Retinal pigment epithelial cell (primary cell): Measurements from ENCODE around the gene ALX4.

ENCODE experiments used
- DNase-seq: peaks from one replicate; pipeline ENCODE4 v3.0.0-alpha.2; 2010; ENCODE audit warnings: low read depth
- H3K4me3 ChIP-seq: 2 replicates; pipeline ENCODE4 v1.5.1; 2011; ENCODE audit warnings: mild to moderate bottlenecking, low read length, control low read depth, moderate library complexity
- TF ChIP-seq, protein P1 (sequence below): conservative IDR thresholded peaks from 2 replicates; pipeline ENCODE4 v1.5.1; 2011; ENCODE audit warnings: low read depth, low read length, control low read depth, inconsistent platforms

ALX4 gene

DNA sequence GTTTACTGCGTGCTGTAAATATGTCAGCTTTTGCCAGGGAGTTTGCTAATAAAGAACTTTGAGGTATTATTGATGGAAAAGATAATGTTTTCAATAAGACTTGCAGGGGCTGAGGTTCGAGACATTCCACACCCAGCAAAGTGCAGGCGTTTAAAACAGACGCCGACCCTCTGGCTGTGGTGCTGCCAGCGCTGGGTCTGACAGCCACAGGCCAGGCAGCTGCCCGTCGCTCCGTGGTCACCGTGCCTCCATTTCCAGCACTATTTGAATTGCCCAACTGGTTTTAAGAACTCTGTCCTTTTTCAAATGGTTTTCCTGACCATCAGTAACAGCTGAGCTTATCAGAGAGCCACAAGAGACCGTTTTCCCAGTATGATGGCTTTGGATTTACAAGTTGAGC is 28.1 kb upstream of the ALX4 start:
- DNase-seq = no peak
- TF ChIP-seq, protein P1, sequence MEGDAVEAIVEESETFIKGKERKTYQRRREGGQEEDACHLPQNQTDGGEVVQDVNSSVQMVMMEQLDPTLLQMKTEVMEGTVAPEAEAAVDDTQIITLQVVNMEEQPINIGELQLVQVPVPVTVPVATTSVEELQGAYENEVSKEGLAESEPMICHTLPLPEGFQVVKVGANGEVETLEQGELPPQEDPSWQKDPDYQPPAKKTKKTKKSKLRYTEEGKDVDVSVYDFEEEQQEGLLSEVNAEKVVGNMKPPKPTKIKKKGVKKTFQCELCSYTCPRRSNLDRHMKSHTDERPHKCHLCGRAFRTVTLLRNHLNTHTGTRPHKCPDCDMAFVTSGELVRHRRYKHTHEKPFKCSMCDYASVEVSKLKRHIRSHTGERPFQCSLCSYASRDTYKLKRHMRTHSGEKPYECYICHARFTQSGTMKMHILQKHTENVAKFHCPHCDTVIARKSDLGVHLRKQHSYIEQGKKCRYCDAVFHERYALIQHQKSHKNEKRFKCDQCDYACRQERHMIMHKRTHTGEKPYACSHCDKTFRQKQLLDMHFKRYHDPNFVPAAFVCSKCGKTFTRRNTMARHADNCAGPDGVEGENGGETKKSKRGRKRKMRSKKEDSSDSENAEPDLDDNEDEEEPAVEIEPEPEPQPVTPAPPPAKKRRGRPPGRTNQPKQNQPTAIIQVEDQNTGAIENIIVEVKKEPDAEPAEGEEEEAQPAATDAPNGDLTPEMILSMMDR = no peak
- H3K4me3 ChIP-seq = no peak overlapping the region

DNA sequence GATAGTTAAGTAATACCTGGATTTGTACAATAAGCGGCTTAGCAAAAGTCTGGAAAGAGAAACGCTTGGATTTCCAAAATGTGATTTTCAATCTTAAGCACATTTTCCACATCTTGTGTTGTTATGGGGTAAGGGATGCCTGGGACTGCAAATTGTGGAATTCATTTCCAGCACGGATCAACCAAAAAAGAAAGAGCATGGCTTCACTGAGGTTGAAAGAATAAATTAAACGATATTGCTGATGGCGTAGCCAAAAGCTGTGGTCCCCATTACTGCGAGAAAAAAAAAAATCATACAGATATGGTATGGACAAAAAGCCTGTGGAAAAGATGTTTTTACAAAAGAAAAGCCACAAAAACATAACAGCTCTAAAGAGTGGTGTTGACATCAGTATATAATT is 26.0 kb upstream of the ALX4 start:
- DNase-seq = no peak
- TF ChIP-seq, protein P1 = no peak
- no peak overlapping the region for H3K4me3 ChIP-seq

DNA sequence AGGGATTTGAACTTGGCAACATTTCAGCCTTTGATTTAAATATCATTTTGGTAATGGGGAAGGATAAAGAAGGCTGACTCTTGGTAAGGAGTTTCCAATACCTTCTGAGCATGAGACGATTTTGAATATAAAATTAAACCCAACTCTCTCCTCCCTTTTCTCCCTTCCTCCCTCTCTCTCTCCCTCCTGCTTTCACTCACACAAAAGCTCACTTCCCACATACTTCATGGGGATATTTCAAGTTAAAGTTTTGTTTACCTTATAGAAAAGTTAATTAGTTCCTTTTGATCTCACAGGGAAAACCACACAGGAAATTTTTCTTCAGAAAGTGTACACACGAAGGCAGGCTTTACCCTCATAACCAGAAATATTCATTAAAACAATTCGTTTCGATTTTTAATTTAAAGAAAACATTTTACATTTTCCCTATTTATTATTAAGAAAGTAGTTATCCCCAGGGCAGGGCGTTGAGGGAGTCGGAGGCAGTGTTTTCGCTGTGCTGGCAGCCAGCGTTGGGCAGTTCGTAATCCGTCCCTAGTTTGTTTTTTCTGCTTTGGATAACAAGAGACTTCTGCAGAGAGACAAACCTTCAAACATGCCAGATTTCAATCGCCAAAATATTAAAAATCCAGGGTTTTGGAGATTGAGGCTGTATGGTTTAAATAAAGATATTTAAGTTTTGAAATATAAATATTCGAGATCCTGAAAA is 25.3 kb upstream of the ALX4 start:
- TF ChIP-seq, protein P1 = no peak
- DNase-seq = no peak
- no peak overlapping the region for H3K4me3 ChIP-seq

DNA sequence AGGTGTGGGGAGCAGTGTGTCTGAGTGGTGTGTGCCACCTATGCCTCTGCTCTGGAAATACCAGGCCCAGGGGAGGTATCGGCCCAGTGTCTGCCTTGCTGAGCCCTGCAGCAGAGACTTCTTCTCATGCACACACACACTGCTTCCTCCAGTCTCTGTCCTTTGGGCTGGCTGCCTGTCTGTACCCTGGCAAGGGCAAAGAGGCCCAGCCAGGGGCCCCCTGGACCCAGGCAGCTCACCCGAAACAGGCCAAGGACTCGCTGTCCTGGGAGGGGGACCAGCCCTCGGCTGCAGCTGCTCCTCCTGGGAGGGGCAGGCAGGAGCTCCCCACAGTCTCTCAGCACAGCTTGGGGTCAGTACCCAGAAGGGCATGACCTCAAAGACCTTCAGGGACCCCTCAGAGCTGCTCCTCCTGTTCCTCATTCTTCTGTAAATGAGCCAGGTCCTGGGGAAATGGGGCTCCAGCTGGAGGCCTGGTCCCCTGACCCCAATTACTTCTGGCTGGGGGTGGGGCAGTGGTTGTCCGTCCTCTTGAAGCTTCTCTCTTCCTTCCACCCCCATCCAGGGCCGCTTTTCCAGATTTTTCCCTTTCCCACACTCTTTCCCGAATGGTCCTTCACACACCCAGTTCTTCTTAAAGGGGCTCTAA is 24.5 kb upstream of the ALX4 start:
- TF ChIP-seq, protein P1 = no peak
- no peak for DNase-seq
- H3K4me3 ChIP-seq = no peak overlapping the region

DNA sequence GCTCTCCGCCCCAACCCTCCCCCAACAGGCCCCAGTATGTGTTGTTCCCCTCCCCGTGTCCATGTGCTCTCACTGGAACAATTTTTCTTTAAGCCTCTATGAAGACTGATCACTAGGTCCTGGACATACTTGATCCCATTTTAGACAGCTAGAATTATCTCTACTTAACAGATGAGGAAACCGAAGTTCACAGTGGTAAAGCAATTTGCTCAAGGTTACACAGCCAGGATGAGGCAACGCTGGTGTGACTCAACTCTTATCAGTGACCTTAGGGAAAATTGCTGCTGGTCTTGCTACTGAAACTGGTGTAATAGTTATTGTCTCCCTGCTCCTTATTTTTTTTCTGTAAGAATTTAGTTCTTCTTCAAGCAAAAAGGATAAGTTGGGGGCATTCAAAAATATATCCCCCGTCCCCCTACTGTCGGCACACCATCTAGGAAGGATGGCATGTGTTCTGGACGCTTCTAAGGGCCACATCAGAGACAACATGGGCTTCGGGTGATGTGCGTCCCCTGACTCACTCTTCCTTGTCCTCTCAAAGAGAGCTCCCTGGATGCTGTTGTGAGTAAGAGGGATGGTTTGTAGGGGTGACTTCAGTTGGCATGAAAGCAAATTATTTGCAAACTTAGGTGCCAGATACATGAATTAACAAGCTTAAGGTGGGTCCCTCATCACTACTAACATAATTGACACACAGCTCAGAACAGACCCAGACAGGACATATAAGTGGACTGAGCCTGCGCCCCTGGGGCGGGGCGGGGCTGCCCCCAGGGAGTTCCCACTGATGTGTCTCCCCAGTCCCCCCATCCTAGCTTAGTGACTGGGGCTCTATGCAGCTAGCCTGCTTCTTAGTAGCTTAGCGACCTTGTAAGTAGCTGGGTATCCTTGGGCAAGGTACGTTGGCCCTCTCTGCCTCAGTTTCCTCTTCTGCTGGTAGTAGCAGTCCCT is 23.6 kb upstream of the ALX4 start:
- TF ChIP-seq, protein P1 = no peak
- no peak for DNase-seq
- no peak overlapping the region for H3K4me3 ChIP-seq

DNA sequence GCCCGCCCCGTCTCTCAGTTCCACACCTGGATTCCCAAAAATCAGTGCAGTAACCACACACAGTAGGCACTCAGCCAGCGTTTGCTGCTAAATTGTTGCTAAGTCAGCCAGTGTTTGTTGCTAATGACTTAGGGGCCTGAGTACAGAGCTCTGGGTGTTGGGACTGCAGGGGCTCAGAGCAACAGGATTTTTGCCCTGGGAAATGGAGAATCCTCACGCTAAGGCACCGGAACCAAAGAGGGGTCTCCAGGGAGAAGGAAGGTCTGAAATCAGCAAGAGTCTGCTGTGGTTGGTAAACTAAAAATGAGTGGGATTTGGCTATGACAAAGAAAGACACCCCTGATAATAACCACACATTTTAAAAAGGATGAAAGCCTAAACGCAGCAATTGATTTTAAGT is 22.7 kb upstream of the ALX4 start:
- H3K4me3 ChIP-seq = no peak overlapping the region
- DNase-seq = no peak
- TF ChIP-seq, protein P1 = no peak
